Right lobe of liver (tissue), 6 donors: ENCODE data around the gene ERFL. TPM values are rescaled to one million over a fixed set of nuclear protein-coding genes. Genes with fewer than 3 reads are reported as not detected.

Experiments
- ATAC-seq, 4 donors: fragments of 200-7000 bp; cut with Tn5 transposase; one replicate each; pipeline ENCODE4 v1.9.1; 2020; ENCODE audit warnings: mild to moderate bottlenecking in 4 of 4, moderate library complexity in 4 of 4
- DNase-seq, 3 donors: peaks; one replicate each; pipeline ENCODE4 v3.0.0-alpha.2; 2020
- H3K27ac ChIP-seq, 3 donors: fragments of 200-600 bp; one replicate each; pipeline ENCODE4 v1.8.0; 2022
- H3K27me3 ChIP-seq, 2 donors: fragments of 200-600 bp; one replicate each; pipeline ENCODE4 v1.8.0; 2022
- H3K36me3 ChIP-seq, 4 donors: fragments of 200-600 bp; sonication (generic) in 1 of 4; one replicate each; pipeline versions ENCODE4 v1.5.1 to v1.8.0; 2017 to 2022; ENCODE audit warnings: control low read depth in 1 of 4
- H3K4me1 ChIP-seq, 4 donors: fragments of 200-600 bp; sonication (generic) in 1 of 4; one replicate each; pipeline versions ENCODE4 v1.5.1 to v1.8.0; 2017 to 2022; ENCODE audit warnings: control low read depth in 1 of 4
- H3K4me3 ChIP-seq, 3 donors: fragments of 200-600 bp; one replicate each; pipeline ENCODE4 v1.8.0; 2022
- H3K9me3 ChIP-seq, 4 donors: fragments of 200-600 bp; sonication (generic) in 1 of 4; one replicate each; pipeline versions ENCODE4 v1.5.1 to v1.8.0; 2017 to 2022; ENCODE audit warnings: control low read depth in 1 of 4
- POLR2A ChIP-seq: fragments of 450-650 bp; IDR thresholded peaks from one replicate; pipeline ENCODE4 v1.6.1; 2017; ENCODE audit warnings: antibody characterized with exemption, mild to moderate bottlenecking
- WGBS: methylation state at CpG from one replicate; pipeline ENCODE4 v1.1.6; 2018; ENCODE audit warnings: low coverage, low lambda C conversion rate; ENCODE audit not compliant: insufficient coverage; ENCODE audit errors: missing lambda C conversion rate; 5-methylcytosine and 5-hydroxymethylcytosine counted together
- intact Hi-C, 2 donors: fragments of 100-400 bp; cut with DNase I; formaldehyde crosslinking; loops; one replicate each; pipeline versions ENCODE4 v1.11.2 to v1.14.1; 2022
- total RNA-seq, 6 experiments: library from RNA; depleted of rRNA in 2 of 6; stranded (reverse); fragments of >200 nt in 2 of 6; fragmentation: NEBNext Ultra II Directional in 3 of 6; extraction: Animal tissue kit (Norgen Biotek cat#: 25700) in 3 of 6; gene quantifications; one replicate each; pipeline versions ENCODE4 v1.1.0 to v1.2.4, GENCODE V29; 2016 to 2023
- TF ChIP-seq, protein P1 (sequence below), 4 donors: fragments of 200-600 bp in 3 of 4; fragments of 450-650 bp in 1 of 4; IDR thresholded peaks; one replicate each; pipeline versions ENCODE4 v1.5.1 to v1.8.0; 2016 to 2022; ENCODE audit warnings: antibody characterized with exemption in 4 of 4, mild to moderate bottlenecking in 2 of 4
- donor health status: DM: no; HTN: yes; CAD: no.
- donor health status: DM: no; HTN: no; CAD: no.
- donor health status: DM: no; HTN: no; CAD: no.
- donor health status: DM: no; HTN: yes; CAD: no.
- donor health status: DM: no; HTN: yes; CAD: no.

ERFL gene
- total RNA-seq, 6 experiments from 2014 or later = not detected

DNA sequence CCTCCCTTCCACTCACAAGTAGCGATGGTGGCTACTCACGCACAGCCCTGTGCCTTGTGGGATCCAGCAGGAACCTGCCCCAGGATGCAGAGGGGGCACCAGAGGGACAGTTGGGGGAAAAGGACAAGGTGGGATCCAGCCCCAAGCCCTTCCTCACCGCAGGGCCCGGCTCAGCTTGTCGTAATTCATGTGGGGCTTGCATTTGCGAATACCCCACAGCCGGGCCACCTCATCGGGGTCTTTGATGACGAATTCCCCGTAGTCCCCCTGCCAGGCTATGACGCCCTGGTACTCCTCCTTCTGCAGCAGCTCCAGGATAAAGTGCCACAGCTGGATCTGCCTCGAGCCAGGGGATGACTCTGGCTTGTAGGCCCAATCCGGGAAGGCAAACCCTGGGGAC, 18.5 kb downstream of the ERFL start:
- Histone ChIP-seq H3K27me3 (no peaks in the 10 kb centered on the region), H3K9me3 (no peaks in the 10 kb centered on the region), H3K4me1 (no peaks in the 10 kb centered on the region), H3K4me3 (no peak overlapping the region), H3K27ac (no peak overlapping the region), H3K36me3 (peaks cover 0 to 10% (median 4%) of the 10 kb centered on the region in 4 donors)
- no peak for DNase-seq
- 0% methylated on average over 1 of the region's 13 CpGs for WGBS
- no peak for ATAC-seq
- TF ChIP-seq, protein P1, sequence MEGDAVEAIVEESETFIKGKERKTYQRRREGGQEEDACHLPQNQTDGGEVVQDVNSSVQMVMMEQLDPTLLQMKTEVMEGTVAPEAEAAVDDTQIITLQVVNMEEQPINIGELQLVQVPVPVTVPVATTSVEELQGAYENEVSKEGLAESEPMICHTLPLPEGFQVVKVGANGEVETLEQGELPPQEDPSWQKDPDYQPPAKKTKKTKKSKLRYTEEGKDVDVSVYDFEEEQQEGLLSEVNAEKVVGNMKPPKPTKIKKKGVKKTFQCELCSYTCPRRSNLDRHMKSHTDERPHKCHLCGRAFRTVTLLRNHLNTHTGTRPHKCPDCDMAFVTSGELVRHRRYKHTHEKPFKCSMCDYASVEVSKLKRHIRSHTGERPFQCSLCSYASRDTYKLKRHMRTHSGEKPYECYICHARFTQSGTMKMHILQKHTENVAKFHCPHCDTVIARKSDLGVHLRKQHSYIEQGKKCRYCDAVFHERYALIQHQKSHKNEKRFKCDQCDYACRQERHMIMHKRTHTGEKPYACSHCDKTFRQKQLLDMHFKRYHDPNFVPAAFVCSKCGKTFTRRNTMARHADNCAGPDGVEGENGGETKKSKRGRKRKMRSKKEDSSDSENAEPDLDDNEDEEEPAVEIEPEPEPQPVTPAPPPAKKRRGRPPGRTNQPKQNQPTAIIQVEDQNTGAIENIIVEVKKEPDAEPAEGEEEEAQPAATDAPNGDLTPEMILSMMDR (IDR thresholded peaks at IDR 0.05) = no peak
- no peak for TF ChIP-seq POLR2A
- intact Hi-C loops = no loop called here

DNA sequence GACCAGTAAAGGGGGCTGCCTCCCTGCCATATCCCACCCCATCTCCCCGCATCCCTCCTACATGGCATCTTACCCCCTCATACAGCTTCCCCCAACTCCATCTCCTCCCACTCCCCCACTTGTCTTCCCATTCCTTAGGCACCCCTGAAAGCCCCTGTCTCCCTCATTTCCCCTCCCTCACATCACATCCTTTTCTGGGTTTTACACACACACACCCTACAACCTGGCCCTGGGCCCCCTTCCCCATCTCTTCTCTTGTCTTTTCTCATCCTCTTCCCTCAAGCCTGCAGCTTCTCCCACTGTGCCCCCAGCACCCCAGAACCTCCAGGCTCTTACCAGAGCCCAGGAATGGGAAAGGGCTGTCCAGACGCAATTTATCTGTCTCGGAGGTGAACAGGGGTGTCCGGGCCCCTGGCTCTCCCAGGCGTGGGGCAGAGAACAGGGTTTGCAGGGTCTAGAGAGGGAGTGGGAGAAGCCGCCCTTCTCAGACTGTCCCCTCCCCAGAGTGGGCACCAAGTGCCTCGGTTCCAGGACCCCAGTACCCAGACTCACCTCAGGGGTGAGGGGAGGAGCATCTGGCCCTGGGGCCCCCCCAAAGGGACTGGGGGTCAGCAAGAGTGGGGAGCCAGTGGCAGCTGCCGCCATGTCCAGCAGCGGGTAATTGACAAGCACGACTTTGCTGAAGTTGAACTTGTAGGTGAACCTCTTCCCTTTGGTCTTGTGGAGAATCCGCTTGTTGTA, 19.4 kb downstream of the ERFL start:
- Histone ChIP-seq H3K27ac (no peak overlapping the region), H3K9me3 (no peaks in the 10 kb centered on the region), H3K4me1 (peaks cover 0 to 6% (median 2%) of the 10 kb centered on the region in 4 donors), H3K4me3 (no peak overlapping the region), H3K36me3 (peaks cover 0 to 12% (median 9%) of the 10 kb centered on the region in 4 donors), H3K27me3 (no peaks in the 10 kb centered on the region)
- no peak for TF ChIP-seq POLR2A
- TF ChIP-seq, protein P1 (IDR thresholded peaks at IDR 0.05) = no peak
- 72% methylated on average over 7 of the region's 11 CpGs for WGBS
- intact Hi-C loops = no loop called here
- no peak for ATAC-seq
- DNase-seq = no peak

DNA sequence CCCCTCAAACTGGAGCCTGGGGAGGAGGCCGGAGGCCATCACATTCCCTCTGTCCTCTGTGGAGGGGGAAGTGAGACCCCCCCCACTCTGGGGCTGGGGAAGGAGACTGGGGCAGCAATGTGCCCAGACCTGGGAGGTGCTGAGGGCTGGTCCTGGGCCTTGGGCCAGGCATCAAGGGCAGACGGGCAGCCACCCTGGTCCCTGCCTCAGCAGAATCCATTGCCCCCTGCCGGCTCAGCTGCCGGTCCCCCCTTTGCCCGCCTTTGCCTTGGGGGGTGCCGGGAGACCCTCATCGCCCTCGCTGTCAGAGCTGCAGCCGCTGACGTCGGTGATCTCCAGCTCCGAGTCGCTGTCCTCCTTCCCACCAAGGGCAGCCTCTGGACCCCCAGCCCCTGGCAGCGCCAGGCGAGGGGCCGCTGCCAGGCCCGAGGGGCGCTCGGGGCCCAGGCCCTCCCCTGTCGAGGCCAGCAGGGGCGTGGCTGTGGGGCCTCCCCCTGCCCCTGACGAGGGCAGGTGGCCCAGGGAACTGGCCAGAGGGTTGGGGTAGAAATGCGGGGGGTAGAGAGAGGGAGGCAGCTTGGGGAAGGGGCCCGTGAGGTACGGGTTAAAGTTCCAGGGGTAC, 20.1 kb downstream of the ERFL start:
- DNase-seq (no peak), ATAC-seq (no peak)
- H3K9me3 ChIP-seq = no peaks in the 10 kb centered on the region
- no peak overlapping the region for H3K27ac ChIP-seq
- H3K36me3 ChIP-seq = peaks cover 0 to 18% (median 13%) of the 10 kb centered on the region in 4 donors
- H3K27me3 ChIP-seq = no peaks in the 10 kb centered on the region
- H3K4me1 ChIP-seq = peaks cover 0 to 6% (median 2%) of the 10 kb centered on the region in 4 donors
- TF ChIP-seq POLR2A = no peak
- TF ChIP-seq, protein P1 (IDR thresholded peaks at IDR 0.05) = no peak
- no peak overlapping the region for H3K4me3 ChIP-seq
- WGBS = no CpG with 5 or more reads among the region's 25 CpGs
- intact Hi-C loops = no loop called here

DNA sequence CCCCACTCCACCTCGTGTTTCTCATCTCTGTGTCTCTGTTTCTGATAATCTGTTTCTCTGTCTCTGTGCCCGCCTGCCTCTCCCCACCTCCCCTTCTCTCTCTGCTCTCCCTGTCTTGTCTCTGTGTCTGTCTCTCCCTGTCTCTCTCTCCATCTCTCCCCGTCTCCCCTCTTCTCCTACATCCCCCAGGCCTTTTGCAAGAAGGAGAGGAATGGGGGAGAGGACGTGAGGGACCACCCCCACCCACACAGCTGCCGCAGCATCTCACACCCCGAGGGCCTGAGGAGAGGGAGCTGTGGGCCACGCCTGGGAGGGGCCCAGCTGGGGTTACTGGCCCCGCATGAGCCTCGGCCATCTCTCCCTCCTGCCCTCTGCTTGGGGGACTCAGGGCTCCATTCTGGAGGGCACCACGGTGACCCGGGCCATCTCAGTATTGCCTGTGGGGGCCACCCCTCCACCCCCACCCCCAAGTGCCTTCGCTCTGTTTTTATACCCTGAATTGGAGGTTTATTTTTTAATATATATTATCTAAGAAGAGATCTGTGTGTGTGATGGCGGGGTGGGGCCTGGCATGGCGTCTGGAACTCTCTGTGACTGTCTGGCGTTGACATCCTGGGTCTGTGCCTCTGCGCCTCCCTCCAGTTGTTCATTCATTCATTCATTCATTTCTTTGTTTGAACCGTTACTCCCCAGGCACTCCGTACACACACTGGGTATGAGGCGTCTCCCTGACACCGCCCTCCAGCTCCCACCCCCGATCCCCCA, 21.2 kb downstream of the ERFL start:
- H3K9me3 ChIP-seq = no peaks in the 10 kb centered on the region
- ATAC-seq = no peak
- intact Hi-C loops = no loop called here
- H3K27me3 ChIP-seq = no peaks in the 10 kb centered on the region
- no peak overlapping the region for H3K27ac ChIP-seq
- no peak overlapping the region for H3K4me3 ChIP-seq
- DNase-seq = no peak
- WGBS = 78% methylated on average over 12 of the region's 21 CpGs
- peaks cover 0 to 6% (median 2%) of the 10 kb centered on the region in 4 donors for H3K4me1 ChIP-seq
- H3K36me3 ChIP-seq = peaks cover 0 to 29% (median 18%) of the 10 kb centered on the region in 4 donors
- TF ChIP-seq, protein P1 (IDR thresholded peaks at IDR 0.05) = no peak
- TF ChIP-seq POLR2A = no peak
